ENCODE results near the gene OBP2B. TPM values are rescaled to one million over a fixed set of nuclear protein-coding genes. Genes with fewer than 3 reads are reported as not detected.
A peak's percentile ranks its signal among the peaks of the same experiment; 100 is the strongest.
"Not testable (repeated sequence)": the region's sequence is repeated elsewhere in the genome, so short reads cannot be mapped to it uniquely, and the experiment has no call there.

Gene OBP2B
- total RNA-seq, 4 donors from 2014 or later = not detected

GRCh38 chr9:133238272-133238850 is 29.3 kb upstream of the OBP2B start:
- ATAC-seq (ENCODE audit: low FRiP score) (peak; percentile 94), DNase-seq (ENCODE audit: low spot score) (peak; percentile 70)
- TF ChIP-seq CTCF (IDR thresholded peaks at IDR 0.05) = no peak

- DNase-seq (ENCODE audit: low spot score) (no peak), ATAC-seq (ENCODE audit: low FRiP score) (no peak)
- no peak for TF ChIP-seq CTCF (IDR thresholded peaks at IDR 0.05)
These were observed 28.1 kb upstream of the OBP2B start for GRCh38 chr9:133237035-133237731.

- ATAC-seq (ENCODE audit: low FRiP score); DNase-seq (ENCODE audit: low spot score): not testable (repeated sequence)
These were observed 27.4 kb upstream of the OBP2B start for GRCh38 chr9:133236291-133237034.

- no peak for TF ChIP-seq CTCF (IDR thresholded peaks at IDR 0.05)
- DNase-seq (ENCODE audit: low spot score) (no peak), ATAC-seq (ENCODE audit: low FRiP score) (no peak)
These were observed 26.6 kb upstream of the OBP2B start for GRCh38 chr9:133235549-133236222.

GRCh38 chr9:133234577-133235322 is 25.7 kb upstream of the OBP2B start:
- ATAC-seq (ENCODE audit: low FRiP score) = no peak
- DNase-seq (ENCODE audit: low spot score) = no peak
- TF ChIP-seq CTCF (IDR thresholded peaks at IDR 0.05) = no peak

- no peak for TF ChIP-seq CTCF (IDR thresholded peaks at IDR 0.05)
- ATAC-seq (ENCODE audit: low FRiP score) (no peak), DNase-seq (ENCODE audit: low spot score) (no peak)
These were observed 24.8 kb upstream of the OBP2B start for GRCh38 chr9:133233681-133234432.

- ATAC-seq (ENCODE audit: low FRiP score); DNase-seq (ENCODE audit: low spot score): not testable (repeated sequence)
These were observed 23.0 kb upstream of the OBP2B start for GRCh38 chr9:133231934-133232568.

GRCh38 chr9:133230514-133230913 is 21.5 kb upstream of the OBP2B start:
- DNase-seq (ENCODE audit: low spot score); ATAC-seq (ENCODE audit: low FRiP score): not testable (repeated sequence)
